ENCODE data around the gene SRSF2.

DNA sequence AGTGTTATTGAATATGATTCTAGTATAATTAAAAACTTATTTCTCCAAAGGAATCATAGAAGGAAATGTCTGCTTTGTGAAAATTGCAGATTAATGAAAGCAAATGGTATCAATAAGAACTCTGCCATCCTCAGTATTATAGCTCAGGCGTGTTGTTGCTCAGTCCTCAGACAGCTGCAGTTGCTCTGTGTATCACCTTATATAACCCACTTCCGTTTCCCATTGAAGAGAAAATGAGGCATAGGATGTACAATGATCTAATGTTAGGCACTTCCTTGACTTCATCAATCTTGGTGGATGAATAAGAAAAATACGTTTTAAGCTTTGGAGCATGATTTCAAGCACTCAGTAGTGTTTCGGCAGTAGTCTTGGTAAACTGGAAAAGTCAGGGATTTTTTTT lies 14.9 kb upstream of the SRSF2 start:
- TF ChIP-seq CTCF (IDR thresholded peaks at IDR 0.05), result no peak
- no peak for TF ChIP-seq POLR2A (IDR thresholded peaks at IDR 0.05)

All from testis (tissue), 2 donors.